DMS53 treated with DMSO at 0.1 percent for 48 hours (cell line): ENCODE results near the gene BCL3.
"Not testable (repeated sequence)": the region's sequence is repeated elsewhere in the genome, so short reads cannot be mapped to it uniquely, and the experiment has no call there.

ENCODE experiments used
- DNase-seq: peaks from one replicate; lab custom pipeline; 2025; ENCODE audit not compliant: unreplicated experiment; lab: John Stamatoyannopoulos, UW

BCL3 gene

DNA sequence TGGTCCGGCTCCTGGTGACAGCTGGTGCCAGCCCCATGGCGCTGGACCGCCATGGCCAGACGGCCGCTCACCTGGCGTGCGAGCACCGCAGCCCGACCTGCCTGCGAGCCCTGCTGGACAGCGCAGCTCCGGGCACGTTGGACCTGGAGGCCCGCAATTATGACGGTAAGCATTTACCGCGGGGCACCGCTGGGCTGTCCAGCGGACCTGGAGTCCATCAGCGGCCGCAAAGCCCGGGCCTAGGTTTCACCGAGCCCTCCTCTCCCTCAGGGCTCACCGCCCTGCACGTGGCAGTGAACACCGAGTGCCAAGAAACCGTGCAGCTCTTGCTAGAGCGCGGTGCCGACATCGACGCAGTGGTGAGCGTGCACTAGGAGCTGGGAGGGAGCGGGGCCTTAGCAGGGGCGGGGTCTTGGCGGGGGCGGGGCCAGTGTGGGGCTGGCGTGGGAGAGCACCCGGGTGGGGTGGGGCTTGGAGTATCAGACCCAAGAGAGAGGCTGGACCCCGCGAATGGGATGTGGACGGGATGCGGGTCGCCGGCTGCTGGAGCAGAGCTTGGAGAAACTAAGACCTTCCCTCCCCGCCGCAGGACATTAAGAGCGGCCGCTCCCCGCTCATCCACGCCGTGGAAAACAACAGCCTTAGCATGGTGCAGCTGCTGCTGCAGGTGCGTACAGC lies 8.7 kb downstream of the BCL3 start:
- no peak for DNase-seq

DNA sequence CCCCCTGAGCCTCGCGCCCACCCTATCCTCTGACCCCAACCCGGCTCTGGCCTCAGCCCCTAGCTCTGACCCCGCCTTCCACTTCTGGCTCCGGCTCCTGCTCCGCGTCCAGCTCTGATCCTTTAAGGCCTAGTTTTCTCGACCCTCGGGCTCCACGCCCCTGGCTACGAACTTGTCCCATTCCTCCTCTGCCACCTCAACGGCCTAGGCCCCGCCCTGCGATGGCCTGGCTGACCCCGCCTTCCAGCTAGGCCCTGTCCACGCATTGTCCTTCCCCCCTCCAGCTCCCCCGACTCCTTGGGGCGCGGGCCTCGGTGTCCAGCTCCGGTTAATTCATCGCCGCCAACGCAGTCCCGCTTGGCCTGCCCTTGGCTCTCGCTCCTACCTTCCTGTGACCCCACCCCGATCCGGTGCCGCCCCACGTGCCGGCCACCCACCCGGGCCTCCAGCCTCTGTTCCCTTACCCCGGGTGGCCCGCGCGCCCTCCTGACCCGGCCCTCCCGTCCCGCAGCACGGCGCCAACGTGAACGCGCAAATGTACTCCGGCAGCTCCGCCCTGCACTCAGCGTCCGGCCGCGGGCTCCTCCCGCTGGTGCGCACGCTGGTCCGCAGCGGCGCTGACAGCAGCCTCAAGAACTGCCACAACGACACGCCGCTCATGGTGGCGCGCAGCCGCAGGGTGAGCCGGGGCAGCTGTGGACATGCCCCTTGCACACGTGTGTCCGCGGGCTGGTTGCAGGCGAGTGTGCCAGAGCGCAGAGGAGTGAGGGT lies 9.4 kb downstream of the BCL3 start:
- DNase-seq, result no peak

DNA sequence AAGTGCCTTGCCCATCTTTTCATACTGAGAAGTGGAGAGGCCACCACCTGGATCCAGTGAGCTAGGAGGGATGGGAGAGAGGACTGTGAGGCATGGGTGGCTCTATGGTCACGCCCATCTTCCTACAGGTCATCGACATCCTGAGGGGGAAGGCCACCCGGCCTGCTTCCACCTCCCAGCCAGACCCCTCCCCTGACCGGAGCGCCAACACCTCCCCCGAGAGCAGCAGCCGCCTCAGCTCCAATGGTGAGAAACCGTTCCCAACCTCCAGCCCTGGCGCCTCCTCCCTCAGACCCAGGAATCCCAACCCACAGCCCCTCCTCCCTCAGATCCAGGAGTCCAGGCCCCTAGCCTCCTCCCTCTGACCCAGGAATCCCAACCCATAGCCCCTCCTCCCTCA lies 10.1 kb downstream of the BCL3 start:
- no peak for DNase-seq

- DNase-seq, result no peak
Observed at GRCh38 chr19:44759083-44759804, 10.7 kb downstream of the BCL3 start.

DNA sequence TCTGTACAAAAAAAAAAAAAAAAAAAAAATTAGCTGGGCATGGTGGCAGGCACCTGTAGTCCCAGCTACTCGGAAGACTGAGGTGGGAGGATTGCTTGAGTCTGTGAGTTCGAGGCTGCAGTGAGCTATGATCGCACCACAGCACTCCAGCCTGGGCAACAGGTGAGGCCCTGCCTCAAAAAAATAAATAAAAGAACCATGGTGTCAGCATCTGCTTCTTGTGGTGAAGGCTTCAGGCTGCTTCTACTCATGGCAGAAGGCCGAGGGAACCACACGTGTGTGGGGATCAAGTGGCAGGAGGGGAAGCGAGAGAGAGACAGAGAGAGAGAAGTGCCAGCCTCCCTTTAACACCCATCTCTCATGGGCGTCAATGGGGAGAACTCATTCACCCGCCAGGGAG lies 13.5 kb downstream of the BCL3 start:
- no peak for DNase-seq

DNA sequence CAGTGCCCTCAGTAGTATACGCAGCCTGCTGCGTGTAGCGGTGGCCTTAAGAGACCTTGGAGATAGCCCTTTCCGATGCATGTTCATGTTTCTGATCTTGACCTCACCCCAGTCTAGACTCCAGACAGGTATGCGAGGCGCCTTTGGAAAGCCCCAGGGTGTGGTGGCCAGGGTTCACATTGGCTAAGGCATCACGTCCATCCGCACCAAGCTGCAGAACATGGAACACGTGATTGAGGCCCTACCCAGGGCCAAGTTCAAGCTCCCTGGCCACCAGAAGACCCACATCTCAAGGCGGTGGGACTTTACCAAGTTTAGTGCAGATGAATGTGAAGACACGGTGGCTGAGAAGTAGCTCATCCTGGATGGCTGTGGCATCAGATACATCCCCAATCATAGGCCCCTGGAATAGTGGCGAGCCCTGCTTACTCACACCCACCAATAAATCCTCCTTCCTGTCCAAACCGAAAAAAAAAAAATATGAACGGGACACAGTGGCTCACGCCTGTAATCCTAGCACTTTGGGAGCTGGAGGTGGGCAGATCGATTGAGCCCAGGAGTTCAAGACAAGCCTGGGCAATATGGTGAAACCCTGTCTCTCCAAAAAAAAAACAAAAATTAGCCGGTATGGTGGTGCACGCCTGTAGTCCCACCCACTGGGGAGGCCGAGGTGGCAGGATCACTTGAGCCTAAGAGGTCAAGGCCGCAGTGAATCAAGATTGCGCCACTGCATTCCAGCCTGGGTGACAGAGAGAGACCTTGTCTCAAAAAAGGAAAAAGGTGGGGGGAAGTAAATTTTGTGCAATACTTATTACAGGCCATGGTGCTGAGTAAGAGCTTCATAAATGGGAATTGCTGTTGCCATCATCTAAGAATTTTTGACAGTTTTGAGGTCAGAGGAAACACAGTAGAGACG lies 16.8 kb downstream of the BCL3 start:
- DNase-seq, result no peak

DNA sequence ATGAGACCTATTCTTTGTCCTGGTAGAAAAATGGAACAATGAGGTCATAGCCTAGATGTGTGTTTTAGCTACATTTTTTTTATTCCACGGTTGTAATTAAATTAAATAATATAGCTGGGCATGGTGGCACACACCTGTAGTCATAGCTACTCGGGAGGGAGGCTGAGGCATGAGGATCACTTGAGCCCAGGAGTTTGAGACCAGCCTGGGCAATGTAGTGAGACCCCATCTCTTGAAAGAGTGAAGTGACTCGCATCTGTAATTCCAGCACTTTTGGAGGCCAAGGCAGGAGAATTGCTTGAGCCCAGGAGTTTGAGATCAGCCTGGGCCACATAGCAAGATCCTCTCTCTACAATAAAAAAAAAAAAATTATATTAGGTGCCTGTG lies 17.4 kb downstream of the BCL3 start:
- DNase-seq, result no peak

DNA sequence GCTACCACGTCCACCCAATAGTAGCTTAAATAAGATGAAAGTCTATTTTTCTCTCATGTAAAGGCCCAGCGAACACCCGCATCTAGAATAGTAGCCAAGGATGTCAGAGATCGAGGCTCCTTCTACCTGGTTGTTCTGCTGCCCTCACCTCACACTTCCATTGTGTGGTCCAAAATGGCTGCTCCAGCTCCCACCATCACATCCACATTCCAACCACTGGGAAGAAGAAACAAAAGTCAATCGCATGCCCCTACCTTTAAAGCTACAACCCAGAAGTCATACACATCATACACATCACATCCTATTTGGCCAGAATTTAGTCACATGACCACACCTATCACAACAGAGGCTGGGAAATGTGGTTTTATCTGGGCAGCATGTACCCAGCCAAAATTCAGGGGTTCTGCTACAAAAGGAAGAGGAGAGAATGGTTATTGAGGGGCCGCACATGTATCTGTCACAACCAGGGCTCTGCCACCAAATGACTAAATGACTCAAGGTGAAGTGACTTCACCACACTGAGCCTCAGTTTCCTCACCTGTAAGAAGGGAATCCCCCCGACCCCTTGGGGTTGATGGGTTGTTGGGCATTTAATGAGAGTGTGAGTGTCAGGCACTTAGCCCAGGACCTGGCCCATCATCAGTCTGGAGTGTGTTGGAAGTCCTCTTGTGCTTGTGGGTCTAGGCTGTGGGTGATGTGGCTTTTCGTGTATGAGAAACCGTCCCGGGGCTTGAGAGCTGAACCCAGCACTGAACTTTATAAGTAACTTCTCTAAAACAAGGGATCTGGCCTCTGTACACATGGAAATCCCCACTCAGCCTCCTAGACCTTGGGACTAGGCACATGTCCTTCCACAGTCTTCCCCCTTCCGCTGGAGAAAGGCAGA lies 19.0 kb downstream of the BCL3 start:
- DNase-seq, result no peak

DNA sequence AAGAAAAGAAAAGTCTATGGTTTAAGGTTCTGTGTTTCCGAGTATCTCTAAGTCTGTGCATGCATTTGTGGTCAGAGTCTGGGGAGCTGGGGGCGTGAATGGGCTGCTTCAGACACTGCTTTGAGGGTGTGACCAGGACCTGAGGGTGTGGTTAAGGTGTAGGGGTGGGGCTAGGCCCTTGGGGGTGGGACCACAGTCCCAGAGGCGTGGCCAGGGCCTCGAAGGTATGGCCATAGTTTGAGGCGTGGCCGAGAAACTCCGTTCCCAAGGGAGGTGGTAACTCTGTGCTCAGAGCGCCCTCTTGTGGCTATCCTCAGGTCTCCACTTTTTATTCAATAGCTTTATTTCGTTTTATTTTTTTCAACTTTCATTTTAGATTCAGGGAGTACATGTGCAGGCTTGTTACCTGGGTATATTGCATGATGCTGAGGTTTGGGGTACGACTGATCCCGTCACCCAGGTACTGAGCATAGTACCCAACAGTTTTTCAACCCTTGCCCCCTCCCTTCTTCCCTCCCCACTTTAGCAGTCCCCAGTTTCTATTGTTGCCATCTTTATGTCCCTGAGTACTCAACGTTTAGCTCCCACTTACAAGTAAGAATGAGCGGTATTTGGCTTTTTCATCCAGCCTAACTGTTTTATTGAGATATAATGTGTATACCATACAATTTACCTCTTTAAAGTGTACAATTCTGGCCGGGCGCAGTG lies 22.2 kb downstream of the BCL3 start:
- DNase-seq, result peak; percentile 83

DNA sequence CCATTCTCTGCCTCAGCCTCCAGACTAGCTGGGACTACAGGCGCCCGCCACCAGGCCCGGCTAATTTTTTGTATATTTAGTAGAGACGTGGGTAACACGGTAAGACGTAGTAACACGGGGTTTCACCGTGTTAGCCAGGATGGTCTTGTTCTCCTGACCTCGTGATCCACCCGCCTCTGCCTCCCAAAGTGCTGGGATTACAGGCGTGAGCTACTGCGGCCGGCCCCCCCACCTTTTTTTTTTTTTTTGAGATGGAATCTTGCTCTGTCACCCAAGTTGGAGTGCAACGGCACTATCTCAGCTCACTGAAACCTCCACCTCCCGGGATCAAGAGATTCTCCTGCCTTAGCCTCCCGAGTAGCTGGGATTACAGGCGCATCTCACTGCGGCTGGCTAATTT lies 23.6 kb downstream of the BCL3 start:
- not testable (repeated sequence) for DNase-seq

- no peak for DNase-seq
Observed at GRCh38 chr19:44772959-44773358, 24.5 kb downstream of the BCL3 start.

DNA sequence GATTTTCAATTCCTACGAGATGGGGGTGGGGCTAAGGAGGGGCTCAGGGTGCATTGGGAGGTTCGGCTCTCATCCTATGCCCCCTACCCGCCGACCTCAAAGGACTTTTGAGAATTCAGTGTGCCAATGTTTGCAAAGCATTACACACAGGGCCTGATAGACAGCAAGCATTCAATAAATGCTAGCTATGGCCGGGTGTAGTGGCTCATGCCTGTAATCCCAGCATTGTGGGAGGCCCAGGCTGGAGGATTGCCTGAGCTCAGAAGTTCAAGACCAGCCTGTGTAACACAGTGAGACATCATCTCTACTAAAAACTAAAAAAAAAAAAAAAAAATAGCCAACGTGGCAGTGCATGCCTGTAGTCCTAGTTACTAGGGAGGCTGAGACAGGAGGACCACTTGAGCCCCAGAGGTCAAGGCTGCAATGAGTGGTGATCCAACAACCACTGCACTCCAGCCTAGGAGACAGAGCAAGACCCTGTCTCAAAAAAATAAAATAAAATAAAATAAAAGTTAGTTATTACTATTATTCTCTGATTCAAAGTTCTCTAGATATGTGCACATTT lies 27.2 kb downstream of the BCL3 start:
- DNase-seq, result no peak

DNA sequence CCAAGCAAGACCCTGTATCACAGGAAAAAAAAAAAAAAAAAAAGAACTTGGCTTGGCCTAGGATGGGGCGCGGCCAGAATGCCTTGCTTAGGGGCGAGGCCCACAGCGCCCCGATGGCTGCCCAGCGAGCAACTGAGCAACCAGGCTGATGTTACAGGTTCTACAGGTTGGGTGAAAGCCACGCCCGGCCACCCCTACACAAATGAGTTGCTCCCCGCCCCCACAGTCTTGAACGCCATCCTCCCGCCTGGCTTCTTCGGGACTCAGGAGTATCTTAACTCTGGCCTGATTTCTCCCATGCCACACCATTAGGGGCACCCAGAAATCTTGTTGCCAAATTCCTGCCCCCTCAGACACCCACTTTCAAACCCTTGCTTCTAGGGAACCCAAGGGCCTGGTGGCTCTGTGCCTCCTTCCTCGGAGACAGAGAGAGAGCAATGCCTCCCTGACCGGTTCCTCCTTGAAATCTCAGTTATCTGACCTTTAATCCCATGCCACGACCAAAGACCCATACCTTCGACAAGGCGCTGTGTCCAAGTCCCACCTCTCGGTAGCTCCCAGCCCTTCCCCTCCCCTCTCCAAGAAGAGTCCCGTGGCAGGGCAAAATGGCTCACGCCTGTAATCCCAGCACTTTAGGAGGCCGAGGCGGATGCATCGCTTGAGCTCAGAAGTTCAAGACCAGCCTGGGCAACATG lies 28.0 kb downstream of the BCL3 start:
- DNase-seq, result no peak

- DNase-seq, result peak; percentile 77
Observed at GRCh38 chr19:44777715-44778347, 29.3 kb downstream of the BCL3 start, which contains the start of gene CBLC. Gene CBLC (plus strand): TSS chr19:44777890. CDS start chr19:44777932, 42 bp downstream.

- DNase-seq, result no peak
Observed at GRCh38 chr19:44779150-44779549, 30.6 kb downstream of the BCL3 start.

GRCh38 chr19:44781694-44782093 lies 33.2 kb downstream of the BCL3 start:
- DNase-seq, result not testable (repeated sequence)

- DNase-seq, result no peak
Observed at GRCh38 chr19:44782729-44783128, 34.2 kb downstream of the BCL3 start.

- no peak for DNase-seq
Observed at GRCh38 chr19:44783545-44783944, 35.0 kb downstream of the BCL3 start.
